GM12892 (cell line): ENCODE data around the gene DRAXIN.

Source experiments
- POLR2A ChIP-seq: IDR thresholded peaks from 2 replicates; pipeline ENCODE4 v1.6.1; 2011; ENCODE audit warnings: low read depth, low read length, control low read depth
- POLR2AphosphoS5 ChIP-seq: IDR thresholded peaks from 2 replicates; pipeline ENCODE4 v1.6.1; 2011; ENCODE audit warnings: low read depth, low read length, control low read depth
- TAF1 ChIP-seq: IDR thresholded peaks from 2 replicates; pipeline ENCODE4 v1.6.1; 2011; ENCODE audit warnings: low read depth, mild to moderate bottlenecking, control low read depth, low read length, borderline replicate concordance

DNA sequence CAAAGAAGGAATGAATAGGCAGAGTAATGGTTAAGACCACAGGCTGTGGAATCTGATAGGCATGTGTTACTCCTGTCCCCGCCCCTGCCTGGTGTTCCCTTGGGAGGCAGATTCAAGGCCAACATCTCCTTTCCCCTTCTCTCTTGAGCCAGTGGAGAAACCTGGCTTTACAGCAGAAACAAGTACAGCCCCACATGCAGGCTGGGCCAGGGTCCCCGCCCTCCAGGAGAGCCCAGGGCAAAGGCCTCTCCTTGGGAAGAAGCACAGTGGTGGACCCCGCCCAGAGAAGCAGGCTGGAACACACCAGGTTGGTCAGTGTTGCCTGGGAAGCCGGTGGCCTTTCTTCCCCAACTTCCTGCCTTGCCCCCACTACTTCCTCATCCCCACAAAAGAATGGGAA lies 77.3 kb downstream of the DRAXIN start:
- TF ChIP-seq POLR2AphosphoS5: no peak
- TF ChIP-seq POLR2A: no peak
- no peak for TF ChIP-seq TAF1
